ENCODE measurements around the gene CYP46A1. TPM values are rescaled to one million over a fixed set of nuclear protein-coding genes. Genes with fewer than 3 reads are reported as not detected.

The CYP46A1 gene
- total RNA-seq, 1 donor from 2014 or later: 2.2 TPM

DNA sequence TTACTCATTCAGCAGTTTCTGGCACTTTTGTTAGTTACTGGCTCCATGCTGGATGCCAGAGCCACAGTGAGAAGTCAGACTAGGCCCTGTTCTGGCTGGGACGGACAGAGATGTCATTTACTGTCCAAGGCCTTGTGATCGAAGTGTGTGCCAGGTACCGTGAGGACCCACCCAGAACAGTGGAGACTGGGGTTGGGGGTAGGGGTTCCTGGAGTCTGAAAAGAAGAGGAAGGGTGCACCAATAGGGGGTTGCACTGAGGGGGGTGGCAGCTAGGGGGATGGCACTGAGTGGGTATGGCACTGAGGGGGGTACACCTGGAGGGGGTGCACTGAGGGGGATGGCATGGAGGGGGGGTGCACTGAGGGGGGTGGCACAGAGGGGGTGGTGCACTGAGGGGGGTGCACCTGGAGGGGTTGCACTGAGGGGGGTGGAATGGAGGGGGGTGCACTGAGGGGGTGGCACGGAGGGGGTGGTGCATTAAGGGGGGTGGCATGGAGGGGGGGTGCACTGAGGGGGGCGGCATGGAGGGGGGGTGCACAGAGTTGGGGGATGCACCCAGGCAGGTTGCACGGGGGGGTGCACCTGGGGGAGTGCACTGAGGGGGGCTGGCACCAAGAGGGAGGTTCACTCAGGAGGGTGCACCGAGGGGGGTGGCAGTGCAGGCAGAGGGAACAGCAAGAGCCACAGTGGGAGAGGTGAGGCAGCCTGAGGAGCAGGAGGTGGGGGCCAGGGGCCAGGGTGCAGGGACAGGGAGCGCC, 10.6 kb upstream of the CYP46A1 start:
- no peak for DNase-seq (ENCODE audit: low spot score)

DNA sequence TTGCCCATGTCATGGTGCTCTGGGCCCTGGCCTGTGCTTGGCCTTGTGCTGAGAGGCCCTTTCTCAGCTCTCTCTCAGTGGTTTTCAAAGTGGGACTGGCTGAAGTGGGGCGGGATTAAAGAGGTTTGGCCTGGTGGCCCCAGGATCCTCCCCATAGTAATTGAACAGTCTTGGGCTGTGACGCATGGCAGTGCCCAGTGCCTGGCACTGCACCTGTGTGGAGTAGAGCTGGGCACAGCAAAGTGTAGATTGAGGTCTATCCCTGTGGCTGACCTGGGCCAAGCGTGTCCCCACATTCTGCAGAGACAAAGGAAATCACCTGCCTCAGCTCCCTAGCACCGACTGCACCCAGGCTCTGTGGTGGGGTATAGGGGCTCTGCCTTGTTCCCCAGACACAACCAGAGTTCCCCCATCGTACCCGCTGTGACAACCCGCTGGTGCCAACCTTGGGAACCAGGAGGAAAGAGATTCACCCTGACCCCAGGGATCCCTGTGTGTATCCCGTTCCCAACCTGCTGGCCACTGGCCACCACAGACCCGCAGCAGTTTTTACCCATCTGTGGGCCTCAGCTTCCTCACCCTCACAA, 9.9 kb upstream of the CYP46A1 start:
- DNase-seq (ENCODE audit: low spot score): no peak

DNA sequence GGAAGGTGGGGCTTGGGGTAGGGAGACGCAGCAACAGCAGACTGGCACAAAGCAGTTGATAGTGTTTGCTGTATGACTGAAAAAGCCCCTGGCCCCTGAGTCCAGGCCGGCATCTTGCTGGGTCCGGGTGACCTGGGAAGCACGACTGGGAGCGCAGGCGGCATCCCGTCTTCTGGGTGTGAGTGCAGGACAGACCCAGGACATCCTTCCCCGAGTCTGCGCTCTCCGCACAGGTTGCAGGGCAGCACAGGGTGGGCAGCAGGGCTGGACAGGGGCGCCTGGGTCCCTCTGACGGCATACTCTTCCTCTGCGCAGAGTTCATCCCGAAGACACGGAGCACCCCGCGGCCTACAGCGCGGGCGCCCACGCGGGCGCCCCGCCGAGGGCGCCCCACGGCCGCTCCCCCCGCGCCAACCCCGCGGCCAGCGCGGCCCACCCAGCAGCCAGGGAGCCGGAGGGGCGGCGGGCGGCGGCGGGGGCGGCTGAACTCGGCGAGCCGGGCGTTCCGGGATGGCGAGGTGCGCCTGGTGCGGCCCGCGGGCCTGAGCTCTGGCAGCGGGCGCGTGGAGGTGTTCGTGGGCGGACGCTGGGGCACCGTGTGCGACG, 9.2 kb upstream of the CYP46A1 start:
- no peak for DNase-seq (ENCODE audit: low spot score)

- DNase-seq (ENCODE audit: low spot score): no peak
Measured at GRCh38 chr14:99675382-99675835, 8.7 kb upstream of the CYP46A1 start.

- DNase-seq (ENCODE audit: low spot score): no peak
Measured at GRCh38 chr14:99675951-99676350, 8.1 kb upstream of the CYP46A1 start.

GRCh38 chr14:99676657-99677056, 7.4 kb upstream of the CYP46A1 start:
- DNase-seq (ENCODE audit: low spot score): no peak

GRCh38 chr14:99677231-99678140, 6.6 kb upstream of the CYP46A1 start:
- no peak for DNase-seq (ENCODE audit: low spot score)

DNA sequence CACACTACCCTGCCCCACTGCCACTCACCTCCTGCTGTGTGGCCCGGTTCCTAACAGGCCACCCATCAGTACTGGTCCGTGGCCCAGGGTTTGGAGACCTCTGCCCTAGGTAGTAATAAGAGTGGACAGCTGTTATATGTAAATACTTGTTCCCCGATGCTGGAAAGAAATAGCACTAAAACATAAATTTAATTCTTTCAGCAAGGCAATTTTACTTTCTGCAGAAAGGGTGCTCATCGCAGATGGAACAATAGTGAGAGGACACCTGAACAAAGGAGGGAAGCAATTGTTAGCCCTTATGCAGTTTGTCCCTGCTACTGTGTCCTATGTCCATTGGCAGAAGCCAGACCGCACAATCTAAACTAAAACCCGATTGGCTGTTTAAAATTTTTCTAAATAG, 5.9 kb upstream of the CYP46A1 start:
- DNase-seq (ENCODE audit: low spot score): no peak

- DNase-seq (ENCODE audit: low spot score): no peak
Measured at GRCh38 chr14:99679111-99679510, 5.0 kb upstream of the CYP46A1 start.

DNA sequence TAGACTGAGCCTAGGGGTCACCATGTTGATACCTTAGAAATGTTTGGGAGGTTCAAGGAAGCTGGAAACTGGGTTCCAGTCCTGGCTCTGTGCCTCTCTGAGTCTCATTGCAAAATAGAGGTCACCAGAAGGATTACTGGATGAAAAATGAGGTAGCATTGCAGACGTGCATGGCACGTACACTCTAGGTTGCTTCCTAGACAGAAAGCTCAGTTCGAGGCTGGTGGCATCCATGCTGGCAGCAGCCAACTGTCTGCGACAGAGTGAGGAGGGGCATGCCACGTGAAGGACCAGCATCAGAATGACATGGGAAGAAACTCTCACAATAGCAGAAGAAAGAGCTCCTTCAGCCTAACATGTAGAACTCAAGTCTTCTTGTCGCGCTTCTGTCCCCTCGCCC, 4.6 kb upstream of the CYP46A1 start:
- DNase-seq (ENCODE audit: low spot score): no peak

- DNase-seq (ENCODE audit: low spot score): no peak
Measured at GRCh38 chr14:99679996-99680395, 4.1 kb upstream of the CYP46A1 start.

DNA sequence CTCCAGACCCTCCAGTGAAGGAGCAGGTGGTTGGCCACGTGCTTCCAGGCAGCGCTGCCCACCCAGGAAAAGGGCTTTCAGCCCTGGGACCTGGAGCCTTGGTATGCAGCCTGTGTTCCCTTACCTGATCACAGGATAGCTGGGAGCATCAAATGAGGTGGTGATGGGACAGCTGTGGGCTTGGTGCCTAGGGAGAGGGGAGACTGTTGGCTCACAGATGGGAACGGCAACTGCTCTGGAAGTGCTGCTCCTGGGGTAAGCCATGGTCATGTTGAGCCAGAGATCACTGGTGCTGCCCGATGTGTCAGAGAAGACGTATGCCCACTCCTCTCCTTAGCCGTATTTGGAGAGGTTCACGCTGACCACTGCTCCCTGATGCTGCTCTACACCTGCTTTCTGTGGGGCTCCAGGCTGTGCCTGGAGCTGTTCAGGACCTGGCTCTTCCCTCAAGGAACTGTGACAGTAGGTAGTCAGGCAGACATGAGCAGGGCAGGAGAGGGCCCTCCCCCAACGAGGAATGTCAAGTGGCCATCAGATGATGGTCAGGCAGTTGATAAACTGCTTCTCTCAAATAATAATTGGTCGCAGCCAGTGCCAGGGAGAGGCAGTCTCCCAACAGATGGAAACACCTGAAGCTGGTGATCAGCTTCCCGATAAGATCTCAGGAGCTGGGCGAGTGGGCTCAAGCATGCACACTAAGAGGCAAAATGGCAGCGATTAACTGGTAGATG, 2.8 kb upstream of the CYP46A1 start:
- no peak for DNase-seq (ENCODE audit: low spot score)

GRCh38 chr14:99681832-99682148, 2.3 kb upstream of the CYP46A1 start:
- no peak for DNase-seq (ENCODE audit: low spot score)

- DNase-seq (ENCODE audit: low spot score): peak; percentile 82
Measured at GRCh38 chr14:99682809-99683618, 1.1 kb upstream of the CYP46A1 start.

DNA sequence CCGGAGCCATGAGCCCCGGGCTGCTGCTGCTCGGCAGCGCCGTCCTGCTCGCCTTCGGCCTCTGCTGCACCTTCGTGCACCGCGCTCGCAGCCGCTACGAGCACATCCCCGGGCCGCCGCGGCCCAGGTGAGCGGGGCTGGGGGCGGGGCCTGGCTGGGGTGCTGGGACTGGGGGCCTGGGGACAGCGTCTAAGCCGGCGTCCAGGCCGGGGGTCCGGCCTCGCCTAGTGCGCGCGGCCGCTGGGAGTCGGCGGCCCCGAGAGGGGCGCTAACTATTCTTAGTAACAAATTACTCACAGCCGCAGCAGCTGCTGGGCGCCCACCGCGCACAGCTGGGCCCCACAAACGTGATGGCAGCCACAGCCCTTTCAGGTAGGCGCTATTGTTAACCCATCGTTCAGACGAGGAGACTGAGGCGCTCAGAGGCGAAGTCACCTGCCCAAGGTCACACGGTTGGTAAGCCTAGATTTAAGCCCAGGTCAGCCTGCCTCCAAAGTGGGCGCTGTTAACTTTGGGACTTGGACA, 374 bp downstream of the CYP46A1 start:
- no peak for DNase-seq (ENCODE audit: low spot score)

GRCh38 chr14:99685151-99685591, 1.1 kb downstream of the CYP46A1 start:
- peak; percentile 38 for DNase-seq (ENCODE audit: low spot score)

- peak; percentile 24 for DNase-seq (ENCODE audit: low spot score)
Measured at GRCh38 chr14:99685596-99685995, 1.5 kb downstream of the CYP46A1 start.

- peak; percentile 23 for DNase-seq (ENCODE audit: low spot score)
Measured at GRCh38 chr14:99686557-99687283, 2.6 kb downstream of the CYP46A1 start.

Measured in ureter (tissue), 1 donor.